Loucy (cell line): Measurements from ENCODE around the gene NIPAL4.

Source experiments
- EZH2phosphoT487 ChIP-seq: fragments of 200-600 bp; IDR thresholded peaks from 2 replicates; pipeline ENCODE4 v1.6.1; 2018; ENCODE audit warnings: antibody characterized with exemption, mild to moderate bottlenecking, moderate library complexity, borderline replicate concordance
- TF ChIP-seq, protein P1 (sequence below): fragments of 200-600 bp; sonication (generic); conservative IDR thresholded peaks from 2 replicates; pipeline ENCODE4 v1.5.1; 2014; ENCODE audit warnings: mild to moderate bottlenecking, antibody characterized with exemption, low read length

DNA sequence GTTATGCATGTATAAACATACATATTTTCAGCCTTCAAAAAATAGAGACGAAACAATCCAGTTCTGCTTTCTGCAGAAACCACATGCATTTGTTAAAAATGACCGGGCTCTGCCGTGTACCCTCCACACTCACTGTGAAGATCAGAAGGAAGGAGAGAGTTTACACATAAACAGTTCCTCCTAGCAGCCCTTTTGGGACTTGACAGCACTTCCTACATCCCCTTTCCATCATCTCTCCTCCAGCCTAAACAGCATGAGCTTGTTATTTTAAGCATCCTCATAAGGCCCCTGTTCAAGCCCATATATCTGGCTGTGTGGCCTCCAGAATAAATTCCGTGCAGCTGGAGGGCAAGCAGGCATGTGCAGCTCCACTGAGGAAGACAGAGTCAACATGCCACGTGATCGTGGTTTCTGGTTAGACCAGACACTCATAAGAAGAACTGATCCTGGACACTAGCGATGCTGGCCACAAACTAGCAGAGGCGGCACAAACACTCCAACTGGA, 42.2 kb downstream of the NIPAL4 start:
- TF ChIP-seq, protein P1, sequence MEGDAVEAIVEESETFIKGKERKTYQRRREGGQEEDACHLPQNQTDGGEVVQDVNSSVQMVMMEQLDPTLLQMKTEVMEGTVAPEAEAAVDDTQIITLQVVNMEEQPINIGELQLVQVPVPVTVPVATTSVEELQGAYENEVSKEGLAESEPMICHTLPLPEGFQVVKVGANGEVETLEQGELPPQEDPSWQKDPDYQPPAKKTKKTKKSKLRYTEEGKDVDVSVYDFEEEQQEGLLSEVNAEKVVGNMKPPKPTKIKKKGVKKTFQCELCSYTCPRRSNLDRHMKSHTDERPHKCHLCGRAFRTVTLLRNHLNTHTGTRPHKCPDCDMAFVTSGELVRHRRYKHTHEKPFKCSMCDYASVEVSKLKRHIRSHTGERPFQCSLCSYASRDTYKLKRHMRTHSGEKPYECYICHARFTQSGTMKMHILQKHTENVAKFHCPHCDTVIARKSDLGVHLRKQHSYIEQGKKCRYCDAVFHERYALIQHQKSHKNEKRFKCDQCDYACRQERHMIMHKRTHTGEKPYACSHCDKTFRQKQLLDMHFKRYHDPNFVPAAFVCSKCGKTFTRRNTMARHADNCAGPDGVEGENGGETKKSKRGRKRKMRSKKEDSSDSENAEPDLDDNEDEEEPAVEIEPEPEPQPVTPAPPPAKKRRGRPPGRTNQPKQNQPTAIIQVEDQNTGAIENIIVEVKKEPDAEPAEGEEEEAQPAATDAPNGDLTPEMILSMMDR: no peak
- TF ChIP-seq EZH2phosphoT487: no peak
